GM19238 (cell line): ENCODE measurements around the gene PRPS2.

Experiments
- DNase-seq: peaks from one replicate; pipeline ENCODE4 v3.0.0; 2011; ENCODE audit warnings: low spot score; ENCODE audit not compliant: insufficient read length

Gene PRPS2

GRCh38 chrX:12814420-12814819 lies 23.2 kb downstream of the PRPS2 start:
- DNase-seq = peak; percentile 16

DNA sequence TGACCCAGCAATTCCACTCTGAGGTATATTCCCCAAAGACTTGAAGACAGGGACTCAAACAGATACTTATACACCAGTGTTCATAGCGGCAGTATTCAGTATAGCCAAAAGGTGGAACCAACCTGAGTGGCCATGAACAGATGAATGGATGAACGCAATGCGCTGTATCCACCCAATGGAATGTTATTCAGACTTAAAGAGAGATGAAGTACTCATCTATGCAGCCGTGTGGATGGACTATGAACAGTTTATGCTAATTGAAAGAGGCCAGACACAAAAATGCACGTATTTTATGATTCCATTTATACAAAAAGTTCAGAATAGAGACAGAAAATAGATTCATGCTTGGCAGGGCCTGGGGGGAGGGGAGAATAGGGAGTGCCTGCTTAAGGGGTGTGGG lies 26.3 kb downstream of the PRPS2 start:
- DNase-seq = no peak

DNA sequence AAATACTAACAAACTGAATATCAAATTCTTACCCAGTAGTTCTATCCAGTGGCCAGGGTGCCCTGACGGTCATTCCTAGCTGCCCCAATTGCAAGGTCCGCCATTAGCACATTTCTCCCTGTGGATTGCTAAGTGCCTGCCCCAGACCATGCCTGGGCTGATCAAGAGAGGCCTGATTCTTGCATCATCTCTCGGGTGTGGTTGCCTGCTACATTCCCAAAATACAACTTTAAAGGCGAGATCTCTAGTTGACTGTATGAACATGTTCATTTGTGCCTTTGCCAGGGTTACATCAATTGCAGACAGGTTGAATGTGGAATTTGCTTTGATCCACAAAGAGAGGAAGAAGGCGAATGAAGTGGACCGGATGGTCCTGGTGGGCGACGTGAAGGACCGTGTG lies 28.0 kb downstream of the PRPS2 start:
- DNase-seq = no peak

GRCh38 chrX:12820737-12821136 lies 29.5 kb downstream of the PRPS2 start:
- no peak for DNase-seq

- no peak for DNase-seq
These were observed 33.7 kb downstream of the PRPS2 start for GRCh38 chrX:12824944-12825343.

DNA sequence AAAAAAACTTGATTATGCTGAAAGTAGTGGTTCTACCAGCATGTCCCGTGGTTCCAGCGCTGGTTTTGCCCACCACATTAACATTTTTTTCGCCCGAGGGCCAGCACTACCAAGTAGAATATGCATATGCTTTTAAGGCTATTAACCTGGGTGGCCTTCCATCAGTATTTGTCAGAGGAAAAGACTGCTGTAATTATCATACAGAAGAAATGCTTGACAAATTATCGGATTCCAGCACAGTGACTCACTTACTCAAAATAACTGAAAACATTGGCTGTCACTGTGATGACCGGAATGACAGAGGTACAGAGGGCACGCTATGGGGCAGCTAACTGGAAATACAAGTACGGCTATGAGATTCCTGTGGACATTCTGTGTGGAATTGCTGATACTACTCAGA lies 34.6 kb downstream of the PRPS2 start:
- no peak for DNase-seq

- no peak for DNase-seq
These were observed 52.0 kb downstream of the PRPS2 start for GRCh38 chrX:12843061-12843667.

DNA sequence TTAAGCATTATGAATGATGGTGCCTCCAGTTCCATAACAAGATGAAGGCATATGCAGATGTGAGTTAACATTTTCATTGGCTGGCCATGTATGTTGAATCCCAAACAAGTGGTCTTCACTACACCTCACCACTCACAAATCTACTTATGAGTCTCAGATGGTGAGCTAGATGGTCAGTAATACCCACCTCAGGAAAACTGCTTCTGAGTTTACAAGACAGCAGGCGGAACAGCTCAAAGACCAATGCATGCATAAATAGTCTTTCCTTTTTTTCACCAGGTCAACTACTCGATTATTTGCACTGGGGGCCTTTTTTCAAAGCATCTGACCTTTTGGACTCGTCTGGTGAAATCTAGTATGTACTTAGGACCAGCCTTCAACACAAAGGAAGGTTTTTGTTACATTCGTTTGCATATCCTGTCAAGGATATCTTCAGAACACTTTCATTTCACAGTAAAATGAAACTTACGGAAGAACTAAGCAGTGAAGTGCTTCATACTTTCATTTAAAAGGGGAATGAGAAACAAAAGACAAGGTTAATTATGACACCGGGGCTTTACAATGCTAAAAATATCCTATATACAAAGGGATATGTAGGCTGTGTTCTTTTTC lies 52.6 kb downstream of the PRPS2 start:
- DNase-seq = no peak

DNA sequence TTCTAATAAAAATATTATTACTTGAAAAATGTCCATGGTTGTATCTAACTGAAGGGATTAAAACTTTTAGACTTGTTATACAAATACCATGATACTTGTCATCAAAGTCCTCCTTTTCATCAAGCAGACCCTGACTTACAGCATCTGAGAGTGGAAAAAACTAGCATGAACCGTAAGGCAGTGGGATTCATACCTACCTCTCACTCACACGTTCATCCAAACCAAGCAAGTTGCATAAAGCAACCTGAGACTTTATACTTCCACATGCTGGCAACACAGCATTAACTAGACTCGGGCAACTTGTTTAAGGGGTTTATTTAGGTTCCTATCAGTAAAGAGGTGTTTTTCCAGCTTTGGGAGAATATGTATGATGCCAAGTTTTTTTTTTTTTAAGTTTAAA lies 53.1 kb downstream of the PRPS2 start:
- no peak for DNase-seq

- DNase-seq = no peak
These were observed 74.1 kb downstream of the PRPS2 start for GRCh38 chrX:12865359-12865758.

DNA sequence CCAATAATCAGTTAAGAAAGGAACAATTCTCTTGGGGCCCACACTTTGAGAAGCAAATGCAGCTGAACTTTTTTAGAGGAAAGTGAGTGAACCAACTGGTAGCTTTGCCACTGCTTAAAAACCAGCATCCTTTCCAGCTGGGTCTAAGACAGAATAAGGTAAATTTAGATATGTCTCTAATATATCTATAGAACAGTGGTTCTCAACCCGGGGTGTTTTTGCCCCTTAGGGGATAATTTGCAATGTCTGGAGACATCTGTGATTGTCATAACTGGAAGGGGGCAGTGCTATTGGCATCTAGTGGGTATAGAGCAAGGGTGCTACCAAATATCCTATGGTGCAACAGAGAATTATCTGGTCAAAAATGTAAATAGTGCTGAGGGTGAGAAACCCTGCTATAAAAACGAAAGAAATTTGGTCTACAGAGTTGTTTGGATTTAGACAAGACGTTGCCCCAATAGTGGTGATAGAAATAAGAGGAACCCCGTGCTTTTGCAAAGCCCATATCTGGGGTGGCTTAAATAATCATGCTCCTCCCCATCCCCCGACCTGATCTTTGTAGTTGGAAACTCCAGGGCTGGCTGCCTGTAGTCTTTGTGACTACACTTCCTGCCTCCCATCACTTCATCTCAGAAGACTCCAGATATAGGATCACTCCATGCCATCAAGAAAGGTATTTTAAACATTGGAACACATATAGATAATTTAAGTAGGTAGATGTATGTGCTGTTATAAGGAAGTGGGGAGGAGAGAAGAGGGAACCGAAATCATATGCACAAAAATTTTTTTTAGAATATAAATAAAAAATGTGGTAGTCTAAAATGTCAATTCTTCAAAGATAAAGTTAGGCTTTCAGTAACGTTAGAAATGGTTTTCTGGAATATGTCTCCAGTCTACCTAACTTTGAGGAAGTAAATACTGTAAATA lies 75.5 kb downstream of the PRPS2 start, which contains the start of gene TLR7:
Gene TLR7 (plus strand): TSS at position 622 of the 927 bp plus-strand sequence. CDS start 507 bp downstream, outside the sequence.
- no peak for DNase-seq

DNA sequence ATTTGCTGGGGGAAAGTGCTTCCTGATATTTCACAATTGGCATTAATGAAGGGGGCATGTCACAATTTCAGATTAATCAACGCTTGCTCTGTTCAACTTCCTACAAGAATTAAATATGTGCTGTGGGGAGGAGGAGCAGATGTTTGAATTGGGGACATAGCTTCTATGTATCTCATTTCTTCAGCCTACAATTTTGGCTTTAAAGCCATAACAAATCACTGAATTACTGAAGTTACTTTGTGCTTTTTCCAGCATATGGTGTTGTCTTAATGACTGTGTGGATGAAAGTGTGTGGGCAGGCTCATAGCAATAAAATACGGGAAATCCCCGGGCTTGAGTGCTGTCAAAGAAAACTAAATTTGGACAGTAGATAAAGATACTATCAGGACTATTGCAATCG lies 76.5 kb downstream of the PRPS2 start:
- no peak for DNase-seq

- no peak for DNase-seq
These were observed 77.5 kb downstream of the PRPS2 start for GRCh38 chrX:12868747-12869146.

GRCh38 chrX:12871257-12871656 lies 80.0 kb downstream of the PRPS2 start:
- no peak for DNase-seq

DNA sequence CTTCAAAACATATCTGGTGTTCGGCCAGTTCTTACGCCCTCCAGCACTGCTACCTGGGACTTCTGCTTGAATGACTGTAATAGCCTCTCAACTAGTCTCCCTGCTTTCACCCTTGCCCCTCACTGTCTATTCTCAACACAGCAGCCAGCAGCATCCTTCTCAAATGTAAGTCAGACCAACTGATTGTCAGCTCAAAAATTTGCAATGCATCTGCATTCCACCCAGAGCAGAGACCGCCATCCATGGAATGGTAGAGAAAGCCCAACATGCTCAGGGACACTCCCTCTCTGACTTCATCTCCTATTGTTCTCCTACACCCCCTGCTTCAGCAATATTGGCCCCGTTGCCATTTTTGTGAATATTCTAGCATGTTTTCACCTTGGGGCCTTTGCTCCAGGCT lies 81.5 kb downstream of the PRPS2 start:
- DNase-seq = no peak
